Neural cell (in vitro differentiated cells): ENCODE results near the gene ST6GALNAC3. TPM values are rescaled to one million over a fixed set of nuclear protein-coding genes. Genes with fewer than 3 reads are reported as not detected.

Source experiments
- H2AFZ ChIP-seq: fragments of 200-600, 300-800 bp; sonication (generic), shearing (Covaris generic); 2 replicates; pipeline ENCODE4 v1.6.0; 2014; ENCODE audit warnings: low read depth, mild to moderate bottlenecking, antibody characterized with exemption, low read length, moderate library complexity
- H3F3A ChIP-seq: fragments of 200-600 bp; shearing (Covaris generic); 2 replicates; pipeline ENCODE4 v1.6.1; 2016; ENCODE audit warnings: mild to moderate bottlenecking, moderate library complexity, mixed read lengths, antibody characterized with exemption, low read length; ENCODE audit not compliant: insufficient read depth, poor library complexity, severe bottlenecking
- H3K27ac ChIP-seq: fragments of 200-600, 300-800 bp; sonication (generic), shearing (Covaris generic); 2 replicates; pipeline ENCODE4 v1.5.1; 2014; ENCODE audit warnings: mild to moderate bottlenecking, low read length, moderate library complexity
- H3K27me3 ChIP-seq: fragments of 300-800, 200-600 bp; sonication (generic), shearing (Covaris generic); 2 replicates; pipeline ENCODE4 v1.6.0; 2014; ENCODE audit warnings: mild to moderate bottlenecking, low read depth, low read length, moderate library complexity; ENCODE audit not compliant: insufficient read depth
- H3K36me3 ChIP-seq: fragments of 300-800, 200-600 bp; sonication (generic), shearing (Covaris generic); 2 replicates; pipeline ENCODE4 v1.5.1; 2014; ENCODE audit warnings: mild to moderate bottlenecking, antibody characterized with exemption, low read length, moderate library complexity; ENCODE audit not compliant: insufficient read depth
- H3K4me2 ChIP-seq: fragments of 300-800, 200-600 bp; sonication (generic), shearing (Covaris generic); 2 replicates; pipeline ENCODE4 v1.6.0; 2014; ENCODE audit warnings: mild to moderate bottlenecking, low read length
- H3K4me3 ChIP-seq: fragments of 300-800, 200-600 bp; sonication (generic), shearing (Covaris generic); 2 replicates; pipeline ENCODE4 v1.5.1; 2014; ENCODE audit warnings: mild to moderate bottlenecking, low read length, moderate library complexity
- H3K79me2 ChIP-seq: fragments of 200-600 bp; shearing (Covaris generic); replicated peaks from 2 replicates; pipeline ENCODE4 v1.6.0; 2014; ENCODE audit warnings: mild to moderate bottlenecking, low read length, moderate library complexity; ENCODE audit not compliant: insufficient read depth
- H3K9ac ChIP-seq: fragments of 300-800, 200-600 bp; sonication (generic), shearing (Covaris generic); 2 replicates; pipeline ENCODE4 v1.6.1; 2016; ENCODE audit warnings: mild to moderate bottlenecking, low read length, mixed read lengths
- H3K9me2 ChIP-seq: fragments of 200-600 bp; shearing (Covaris generic); 2 replicates; pipeline ENCODE4 v1.6.1; 2016; ENCODE audit warnings: mild to moderate bottlenecking, low read length, mixed read lengths; ENCODE audit not compliant: insufficient read depth
- H3K9me3 ChIP-seq: fragments of 200-600, 300-800 bp; sonication (generic), shearing (Covaris generic); 2 replicates; pipeline ENCODE4 v1.6.1; 2016; ENCODE audit warnings: mild to moderate bottlenecking, mixed run types, low read length, moderate library complexity, mixed read lengths
- H4K20me1 ChIP-seq: fragments of 200-600 bp; shearing (Covaris generic); 2 replicates; pipeline ENCODE4 v1.6.1; 2016; ENCODE audit warnings: mild to moderate bottlenecking, mixed run types; ENCODE audit not compliant: insufficient read depth
- CTCF ChIP-seq: fragments of 450-650 bp; IDR thresholded peaks from 2 replicates; pipeline ENCODE4 v1.5.1; 2014; ENCODE audit warnings: antibody characterized with exemption, mild to moderate bottlenecking, moderate library complexity; ENCODE audit not compliant: poor library complexity, severe bottlenecking
- EP300 ChIP-seq: fragments of 450-650 bp; conservative IDR thresholded peaks from 2 replicates; pipeline ENCODE4 v1.6.1; 2014; ENCODE audit warnings: antibody characterized with exemption, mild to moderate bottlenecking, moderate library complexity; ENCODE audit not compliant: poor library complexity, severe bottlenecking
- EZH2 ChIP-seq: fragments of 200-600, 300-800 bp; shearing (Covaris generic), sonication (generic); IDR thresholded peaks from 2 replicates; pipeline ENCODE4 v1.6.1; 2014; ENCODE audit warnings: antibody characterized with exemption, low read length, borderline replicate concordance, mild to moderate bottlenecking; ENCODE audit not compliant: insufficient read depth, poor library complexity, severe bottlenecking
- MXI1 ChIP-seq: fragments of 450-650 bp; conservative IDR thresholded peaks from 2 replicates; pipeline ENCODE4 v1.6.1; 2014; ENCODE audit warnings: antibody characterized with exemption, mild to moderate bottlenecking; ENCODE audit not compliant: poor library complexity, severe bottlenecking
- POLR2AphosphoS5 ChIP-seq: IDR thresholded peaks from 2 replicates; pipeline ENCODE4 v1.6.1; 2012
- RAD21 ChIP-seq: fragments of 450-650 bp; conservative IDR thresholded peaks from 2 replicates; pipeline ENCODE4 v1.6.1; 2014; ENCODE audit warnings: antibody characterized with exemption, mild to moderate bottlenecking, moderate library complexity
- REST ChIP-seq: IDR thresholded peaks from 2 replicates; pipeline ENCODE4 v1.6.1; 2012; ENCODE audit warnings: borderline replicate concordance
- SMC3 ChIP-seq: fragments of 450-650 bp; conservative IDR thresholded peaks from 2 replicates; pipeline ENCODE4 v1.6.1; 2014; ENCODE audit warnings: antibody characterized with exemption, mild to moderate bottlenecking, moderate library complexity; ENCODE audit not compliant: poor library complexity
- TAF1 ChIP-seq: IDR thresholded peaks from 2 replicates; pipeline ENCODE4 v1.6.1; 2012; ENCODE audit warnings: low read depth
- polyA plus RNA-seq: library from polyadenylated mRNA; depleted of rRNA; stranded (reverse); fragments of >200 nt; gene quantifications from 2 replicates; pipeline ENCODE4 v1.2.3, GENCODE V29; 2014

The ST6GALNAC3 gene
- polyA plus RNA-seq, 1 donor from 2014 or later = 3.6 TPM

- Histone ChIP-seq H3K9me2 (no peaks in the 10 kb centered on the region), H3K79me2 (no peaks in the 10 kb centered on the region), H4K20me1 (no peaks in the 10 kb centered on the region), H2AFZ (no peak overlapping the region), H3F3A (no peaks in the 10 kb centered on the region), H3K27me3 (no peaks in the 10 kb centered on the region), H3K9ac (no peak overlapping the region), H3K4me2 (no peak overlapping the region), H3K36me3 (no peaks in the 10 kb centered on the region), H3K4me3 (no peak overlapping the region), H3K9me3 (no peaks in the 10 kb centered on the region), H3K27ac (no peak overlapping the region)
- TF ChIP-seq CTCF (no peak), EZH2 (no peak), MXI1 (no peak), SMC3 (no peak), POLR2AphosphoS5 (no peak), TAF1 (no peak), REST (no peak), RAD21 (no peak), EP300 (no peak)
These were observed 193.8 kb downstream of the ST6GALNAC3 start for GRCh38 chr1:76268341-76268740.

- Histone ChIP-seq H3K79me2 (no peaks in the 10 kb centered on the region), H2AFZ (no peak overlapping the region)
These were observed 194.6 kb downstream of the ST6GALNAC3 start for GRCh38 chr1:76269155-76269554.

More at GRCh38 chr1:76269155-76269554, 194.6 kb downstream of the ST6GALNAC3 start:
- no peaks in the 10 kb centered on the region for H4K20me1 ChIP-seq
- TF ChIP-seq MXI1 (no peak), EP300 (no peak), EZH2 (no peak), SMC3 (no peak), RAD21 (no peak), TAF1 (no peak), CTCF (no peak), POLR2AphosphoS5 (no peak), REST (no peak)
- H3K4me3 ChIP-seq = no peak overlapping the region
- H3K9me2 ChIP-seq = no peaks in the 10 kb centered on the region
- H3K27ac ChIP-seq = no peak overlapping the region
- no peaks in the 10 kb centered on the region for H3F3A ChIP-seq
- no peak overlapping the region for H3K4me2 ChIP-seq
- H3K9ac ChIP-seq = no peak overlapping the region
- H3K27me3 ChIP-seq = no peaks in the 10 kb centered on the region
- H3K36me3 ChIP-seq = no peaks in the 10 kb centered on the region
- H3K9me3 ChIP-seq = no peaks in the 10 kb centered on the region
